Stimulated activated memory B cell treated with anti-CD40 and anti-IgM and Interleukin-4, amounts not matched to agents 10 μg/mL and 1 μg/mL and 100 μg/mL, for 72 hours (primary cell): ENCODE results near the gene ZNF764.

Source experiments
- ATAC-seq: fragments of 150-1000 bp; cut with Tn5 transposase; 2 replicates; pipeline ENCODE4 v1.10.0; 2021
- H3K27ac Mint-ChIP-seq: one replicate; pipeline ENCODE4 v1.8.0; 2022; ENCODE audit warnings: mild to moderate bottlenecking, mixed read lengths
- H3K27me3 Mint-ChIP-seq: one replicate; pipeline ENCODE4 v1.8.0; 2022; ENCODE audit warnings: mixed read lengths
- H3K36me3 Mint-ChIP-seq: one replicate; pipeline ENCODE4 v1.8.0; 2022; ENCODE audit warnings: mixed read lengths
- H3K4me1 Mint-ChIP-seq: one replicate; pipeline ENCODE4 v1.8.0; 2022; ENCODE audit warnings: mixed read lengths
- H3K4me3 Mint-ChIP-seq: one replicate; pipeline ENCODE4 v1.8.0; 2022; ENCODE audit warnings: mild to moderate bottlenecking, moderate library complexity, mixed read lengths
- H3K9me3 Mint-ChIP-seq: one replicate; pipeline ENCODE4 v1.8.0; 2022; ENCODE audit warnings: mixed read lengths

Gene ZNF764

DNA sequence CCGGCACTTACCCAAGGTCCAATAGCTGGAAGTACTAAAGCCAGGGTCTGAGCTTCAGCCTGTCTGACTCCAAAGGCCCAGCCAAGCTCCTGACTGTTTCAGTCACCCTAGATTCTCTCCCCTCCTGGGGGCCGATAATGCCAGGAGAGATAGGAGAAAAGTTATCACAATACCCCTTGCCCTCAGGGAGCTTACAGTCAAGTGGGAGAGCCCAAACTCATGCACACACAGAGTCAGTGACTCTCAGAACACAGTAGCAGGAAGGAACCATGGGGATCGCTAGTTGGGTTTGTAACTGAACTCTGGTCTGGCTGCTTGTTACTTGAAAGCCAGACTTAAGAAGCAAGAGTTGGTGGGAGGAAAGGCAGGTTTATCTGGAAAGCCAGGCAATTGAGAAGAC lies 46.7 kb downstream of the ZNF764 start:
- Mint-ChIP-seq H3K36me3 (peaks cover 72% of the 10 kb centered on the region), H3K4me1 (no peaks in the 10 kb centered on the region), H3K27me3 (no peaks in the 10 kb centered on the region), H3K4me3 (no peak overlapping the region), H3K27ac (no peak overlapping the region), H3K9me3 (no peaks in the 10 kb centered on the region)
- no peak for ATAC-seq

- Mint-ChIP-seq H3K27me3 (no peaks in the 10 kb centered on the region), H3K4me3 (no peak overlapping the region), H3K27ac (no peak overlapping the region), H3K36me3 (peaks cover 68% of the 10 kb centered on the region), H3K4me1 (no peaks in the 10 kb centered on the region), H3K9me3 (no peaks in the 10 kb centered on the region)
- no peak for ATAC-seq
These were observed 47.7 kb downstream of the ZNF764 start for GRCh38 chr16:30510376-30510938.

- no peaks in the 10 kb centered on the region for H3K27me3 Mint-ChIP-seq
- no peak overlapping the region for H3K27ac Mint-ChIP-seq
- H3K4me3 Mint-ChIP-seq = no peak overlapping the region
- H3K9me3 Mint-ChIP-seq = no peaks in the 10 kb centered on the region
- H3K4me1 Mint-ChIP-seq = no peaks in the 10 kb centered on the region
- peaks cover 67% of the 10 kb centered on the region for H3K36me3 Mint-ChIP-seq
- no peak for ATAC-seq
These were observed 49.0 kb downstream of the ZNF764 start for GRCh38 chr16:30509081-30509765.
